PFSK-1 (cell line): ENCODE results near the gene MNX1.

ENCODE experiments used
- POLR2AphosphoS5 ChIP-seq: IDR thresholded peaks from 2 replicates; pipeline ENCODE4 v1.6.1; 2012; ENCODE audit warnings: low read depth, mild to moderate bottlenecking, control low read depth, low read length, moderate library complexity
- SIN3A ChIP-seq: IDR thresholded peaks from 2 replicates; pipeline ENCODE4 v1.6.1; 2012; ENCODE audit warnings: mild to moderate bottlenecking, low read length, moderate library complexity, borderline replicate concordance; ENCODE audit not compliant: insufficient read depth
- TF ChIP-seq, protein P1 (sequence below), 2 experiments: IDR thresholded peaks; 2 replicates each; pipeline versions ENCODE4 v1.6.1 to v1.8.0; 2011 to 2012; ENCODE audit warnings: low read depth in 2 of 2, low read length in 2 of 2, control low read depth in 1 of 2, inconsistent platforms in 1 of 2, mild to moderate bottlenecking in 1 of 2, moderate library complexity in 1 of 2; ENCODE audit not compliant: insufficient read depth in 1 of 2

DNA sequence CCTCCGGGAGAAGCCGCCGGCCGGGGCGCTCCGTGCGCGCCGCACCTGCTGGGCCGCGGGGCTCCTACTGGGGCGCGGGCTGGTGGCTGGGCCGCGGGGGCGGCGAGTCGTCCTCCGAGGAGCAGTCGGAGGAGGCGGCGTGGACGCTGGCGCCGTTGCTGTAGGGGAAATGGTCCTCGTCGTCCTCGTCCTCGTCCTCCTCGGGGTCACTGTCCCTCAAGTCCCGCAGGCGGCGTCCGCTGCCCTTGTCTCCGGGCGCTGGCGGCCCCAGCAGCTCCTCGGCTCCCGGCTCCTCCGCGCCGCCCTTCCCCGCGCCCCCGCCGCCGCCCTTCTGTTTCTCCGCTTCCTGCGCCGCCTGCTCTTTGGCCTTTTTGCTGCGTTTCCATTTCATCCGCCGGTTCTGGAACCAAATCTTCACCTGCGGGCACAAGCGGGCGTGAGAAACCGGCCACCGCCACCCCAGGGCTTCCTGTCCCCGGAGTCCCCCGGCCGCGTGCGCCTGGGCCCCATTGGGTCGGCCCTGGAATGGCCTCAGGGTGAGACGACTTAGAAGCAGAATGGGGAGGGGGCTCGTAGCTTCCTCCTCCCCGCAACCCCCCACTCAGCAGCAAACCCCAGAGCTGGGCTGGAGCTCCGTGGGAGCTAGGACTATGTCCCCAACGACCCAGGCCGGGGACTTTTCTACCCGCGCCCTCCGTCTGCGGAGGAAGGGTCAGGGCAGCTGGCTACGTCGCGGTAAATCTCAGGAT lies 4.8 kb downstream of the MNX1 start:
- TF ChIP-seq, protein P1, sequence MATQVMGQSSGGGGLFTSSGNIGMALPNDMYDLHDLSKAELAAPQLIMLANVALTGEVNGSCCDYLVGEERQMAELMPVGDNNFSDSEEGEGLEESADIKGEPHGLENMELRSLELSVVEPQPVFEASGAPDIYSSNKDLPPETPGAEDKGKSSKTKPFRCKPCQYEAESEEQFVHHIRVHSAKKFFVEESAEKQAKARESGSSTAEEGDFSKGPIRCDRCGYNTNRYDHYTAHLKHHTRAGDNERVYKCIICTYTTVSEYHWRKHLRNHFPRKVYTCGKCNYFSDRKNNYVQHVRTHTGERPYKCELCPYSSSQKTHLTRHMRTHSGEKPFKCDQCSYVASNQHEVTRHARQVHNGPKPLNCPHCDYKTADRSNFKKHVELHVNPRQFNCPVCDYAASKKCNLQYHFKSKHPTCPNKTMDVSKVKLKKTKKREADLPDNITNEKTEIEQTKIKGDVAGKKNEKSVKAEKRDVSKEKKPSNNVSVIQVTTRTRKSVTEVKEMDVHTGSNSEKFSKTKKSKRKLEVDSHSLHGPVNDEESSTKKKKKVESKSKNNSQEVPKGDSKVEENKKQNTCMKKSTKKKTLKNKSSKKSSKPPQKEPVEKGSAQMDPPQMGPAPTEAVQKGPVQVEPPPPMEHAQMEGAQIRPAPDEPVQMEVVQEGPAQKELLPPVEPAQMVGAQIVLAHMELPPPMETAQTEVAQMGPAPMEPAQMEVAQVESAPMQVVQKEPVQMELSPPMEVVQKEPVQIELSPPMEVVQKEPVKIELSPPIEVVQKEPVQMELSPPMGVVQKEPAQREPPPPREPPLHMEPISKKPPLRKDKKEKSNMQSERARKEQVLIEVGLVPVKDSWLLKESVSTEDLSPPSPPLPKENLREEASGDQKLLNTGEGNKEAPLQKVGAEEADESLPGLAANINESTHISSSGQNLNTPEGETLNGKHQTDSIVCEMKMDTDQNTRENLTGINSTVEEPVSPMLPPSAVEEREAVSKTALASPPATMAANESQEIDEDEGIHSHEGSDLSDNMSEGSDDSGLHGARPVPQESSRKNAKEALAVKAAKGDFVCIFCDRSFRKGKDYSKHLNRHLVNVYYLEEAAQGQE (IDR thresholded peaks at IDR 0.05; ENCODE audit: insufficient read depth in 1 of 2, low read depth in 2 of 2, low read length in 2 of 2) = no peak
- no peak for TF ChIP-seq POLR2AphosphoS5
- no peak for TF ChIP-seq SIN3A
